HFFc6 (cell line): ENCODE data around the gene KLHL18. TPM values are rescaled to one million over a fixed set of nuclear protein-coding genes. Genes with fewer than 3 reads are reported as not detected.

Experiments used
- DNase-seq: peaks from one replicate; pipeline ENCODE4 v3.0.0-alpha.2; 2018
- H3K27ac Mint-ChIP-seq: 2 replicates; pipeline ENCODE4 v1.8.0; 2020; ENCODE audit warnings: mild to moderate bottlenecking, mixed read lengths
- H3K27me3 Mint-ChIP-seq: 2 replicates; pipeline ENCODE4 v1.8.0; 2021; ENCODE audit warnings: mild to moderate bottlenecking, moderate library complexity, mixed read lengths; ENCODE audit not compliant: insufficient read depth
- H3K36me3 Mint-ChIP-seq: 2 replicates; pipeline ENCODE4 v1.8.0; 2021; ENCODE audit warnings: low read depth, mixed read lengths
- H3K4me1 Mint-ChIP-seq: 2 replicates; pipeline ENCODE4 v1.8.0; 2020; ENCODE audit warnings: low read depth, mixed read lengths
- H3K4me3 Mint-ChIP-seq: 2 replicates; pipeline ENCODE4 v1.8.0; 2020; ENCODE audit warnings: mild to moderate bottlenecking, moderate library complexity, mixed read lengths
- H3K9me3 Mint-ChIP-seq: 2 replicates; pipeline ENCODE4 v1.8.0; 2020; ENCODE audit warnings: mild to moderate bottlenecking, mixed read lengths
- CTCF ChIP-seq: fragments of 200-600 bp; sonication (generic); IDR thresholded peaks from 2 replicates; pipeline ENCODE4 v1.5.0; 2021; ENCODE audit warnings: antibody characterized with exemption, mild to moderate bottlenecking
- total RNA-seq, 6 experiments: library from RNA; stranded (reverse); fragmentation: NEBNext Ultra II Directional; extraction: Animal tissue kit (Norgen Biotek cat#: 25700); gene quantifications; 2 replicates in 1 of 6; 3 replicates in 5 of 6; pipeline ENCODE4 v1.2.3, GENCODE V29; 2021

Gene KLHL18
- total RNA-seq, 6 experiments from 2014 or later, result 26.6 to 34.5 (median 28.5) TPM

- H3K4me3 Mint-ChIP-seq, result no peak overlapping the region
- no peak overlapping the region for H3K27ac Mint-ChIP-seq
- DNase-seq, result peak; percentile 16
- TF ChIP-seq CTCF, result peak; percentile 80
- peaks cover 8% of the 10 kb centered on the region; the same call in 1 of the 2 replicates for H3K4me1 Mint-ChIP-seq
- H3K9me3 Mint-ChIP-seq, result no peaks in the 10 kb centered on the region
- peaks cover 3% of the 10 kb centered on the region for H3K27me3 Mint-ChIP-seq
- H3K36me3 Mint-ChIP-seq, result no peaks in the 10 kb centered on the region
Observed at GRCh38 chr3:47370887-47371697, 88.3 kb downstream of the KLHL18 start.

GRCh38 chr3:47374587-47374986, 91.8 kb downstream of the KLHL18 start:
- no peak overlapping the region for H3K27ac Mint-ChIP-seq
- TF ChIP-seq CTCF, result no peak
- H3K4me3 Mint-ChIP-seq, result no peak overlapping the region
- H3K36me3 Mint-ChIP-seq, result peaks cover 7% of the 10 kb centered on the region
- H3K4me1 Mint-ChIP-seq, result peaks cover 7% of the 10 kb centered on the region
- H3K27me3 Mint-ChIP-seq, result peaks cover 3% of the 10 kb centered on the region
- DNase-seq, result no peak
- no peaks in the 10 kb centered on the region for H3K9me3 Mint-ChIP-seq

- DNase-seq, result no peak
- peaks cover 18% of the 10 kb centered on the region for H3K4me1 Mint-ChIP-seq
- H3K36me3 Mint-ChIP-seq, result peaks cover 20% of the 10 kb centered on the region
- H3K4me3 Mint-ChIP-seq, result no peak overlapping the region
- no peak overlapping the region for H3K27ac Mint-ChIP-seq
- peaks cover 9% of the 10 kb centered on the region for H3K27me3 Mint-ChIP-seq
- no peak; the same call in 1 of the 2 replicates for TF ChIP-seq CTCF
- no peaks in the 10 kb centered on the region for H3K9me3 Mint-ChIP-seq
Observed at GRCh38 chr3:47376393-47376792, 93.6 kb downstream of the KLHL18 start.

GRCh38 chr3:47377186-47377585, 94.4 kb downstream of the KLHL18 start:
- Mint-ChIP-seq H3K4me1 (peaks cover 26% of the 10 kb centered on the region), H3K9me3 (no peaks in the 10 kb centered on the region), H3K27ac (no peak overlapping the region; the same call in 1 of the 2 replicates), H3K27me3 (peaks cover 9% of the 10 kb centered on the region), H3K4me3 (no peak overlapping the region), H3K36me3 (peaks cover 25% of the 10 kb centered on the region)
- TF ChIP-seq CTCF, result no peak
- DNase-seq, result no peak

- H3K4me3 Mint-ChIP-seq, result no peak overlapping the region; the same call in 1 of the 2 replicates
- H3K9me3 Mint-ChIP-seq, result no peaks in the 10 kb centered on the region
- H3K36me3 Mint-ChIP-seq, result peaks cover 35% of the 10 kb centered on the region
- peaks cover 9% of the 10 kb centered on the region for H3K27me3 Mint-ChIP-seq
- TF ChIP-seq CTCF, result no peak
- no peak overlapping the region for H3K27ac Mint-ChIP-seq
- H3K4me1 Mint-ChIP-seq, result peaks cover 39% of the 10 kb centered on the region
- no peak for DNase-seq
Observed at GRCh38 chr3:47378869-47379268, 96.1 kb downstream of the KLHL18 start.
